ENCODE measurements around the gene BMF.
A peak's percentile ranks its signal among the peaks of the same experiment; 100 is the strongest.
"Not testable (repeated sequence)": the region's sequence is repeated elsewhere in the genome, so short reads cannot be mapped to it uniquely, and the experiment has no call there.

BMF gene

GRCh38 chr15:40073716-40074490 is 34.8 kb downstream of the BMF start:
- H3K4me3 Mint-ChIP-seq, result peak overlapping the region; percentile 55
- H3K36me3 Mint-ChIP-seq (ENCODE audit: low read depth), result not testable (repeated sequence)

GRCh38 chr15:40072216-40072990 is 36.3 kb downstream of the BMF start:
- H3K4me1 Mint-ChIP-seq, result peaks cover 16% of the 10 kb centered on the region
- no peaks in the 10 kb centered on the region for H3K9me3 Mint-ChIP-seq
- H3K4me3 Mint-ChIP-seq, result no peak overlapping the region
- H3K27ac Mint-ChIP-seq, result no peak overlapping the region
- peaks cover 2% of the 10 kb centered on the region for H3K27me3 Mint-ChIP-seq
- no peaks in the 10 kb centered on the region for H3K36me3 Mint-ChIP-seq (ENCODE audit: low read depth)
- no peak for ATAC-seq
- DNase-seq, result no peak

More at GRCh38 chr15:40073716-40074490, 34.8 kb downstream of the BMF start:
- Mint-ChIP-seq H3K4me1 (peaks cover 16% of the 10 kb centered on the region), H3K27ac (peak overlapping the region; percentile 80)
- ATAC-seq, result peak; percentile 39
- not testable (repeated sequence) for H3K9me3 Mint-ChIP-seq, H3K27me3 Mint-ChIP-seq, DNase-seq

- peaks cover 16% of the 10 kb centered on the region for H3K4me1 Mint-ChIP-seq
These were observed 38.0 kb downstream of the BMF start for GRCh38 chr15:40070608-40071218.

DNA sequence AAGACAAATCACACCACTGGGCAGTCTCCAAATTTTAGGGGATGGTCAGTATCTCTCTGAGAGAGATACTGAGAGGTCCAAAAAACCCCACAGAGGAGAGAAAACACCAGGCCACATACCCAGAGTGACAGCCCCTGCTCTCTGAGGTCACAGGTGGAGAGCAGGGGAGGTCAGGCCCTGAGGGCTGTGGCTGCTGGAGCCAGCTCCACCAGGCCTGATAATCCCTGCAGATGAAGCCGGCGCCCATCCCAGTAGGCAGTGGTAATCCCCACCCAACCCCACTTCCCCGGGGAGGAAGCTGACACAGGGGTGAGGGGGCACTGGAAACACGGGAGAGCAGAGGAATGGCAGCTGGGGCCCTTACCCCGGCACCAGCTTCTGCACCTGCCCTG is 38.5 kb downstream of the BMF start:
- DNase-seq (no peak), ATAC-seq (no peak)
- Mint-ChIP-seq H3K9me3 (no peaks in the 10 kb centered on the region), H3K4me1 (peaks cover 17% of the 10 kb centered on the region), H3K4me3 (no peak overlapping the region), H3K27ac (no peak overlapping the region), H3K36me3 (ENCODE audit: low read depth) (no peaks in the 10 kb centered on the region), H3K27me3 (peaks cover 2% of the 10 kb centered on the region)

More at GRCh38 chr15:40070608-40071218, 38.0 kb downstream of the BMF start:
- H3K36me3 Mint-ChIP-seq (ENCODE audit: low read depth), result no peaks in the 10 kb centered on the region
- H3K4me3 Mint-ChIP-seq, result no peak overlapping the region
- ATAC-seq (no peak), DNase-seq (no peak)
- H3K27ac Mint-ChIP-seq, result no peak overlapping the region
- H3K9me3 Mint-ChIP-seq, result no peaks in the 10 kb centered on the region
- H3K27me3 Mint-ChIP-seq, result peaks cover 2% of the 10 kb centered on the region

- Mint-ChIP-seq H3K9me3 (no peaks in the 10 kb centered on the region), H3K4me3 (no peak overlapping the region), H3K4me1 (peaks cover 24% of the 10 kb centered on the region), H3K36me3 (ENCODE audit: low read depth) (no peaks in the 10 kb centered on the region), H3K27ac (no peak overlapping the region), H3K27me3 (peaks cover 2% of the 10 kb centered on the region)
- DNase-seq (no peak), ATAC-seq (no peak)
These were observed 39.2 kb downstream of the BMF start for GRCh38 chr15:40069178-40070165.

- Mint-ChIP-seq H3K27me3 (no peaks in the 10 kb centered on the region), H3K4me1 (peaks cover 20% of the 10 kb centered on the region), H3K36me3 (ENCODE audit: low read depth) (no peaks in the 10 kb centered on the region), H3K27ac (no peak overlapping the region), H3K9me3 (no peaks in the 10 kb centered on the region), H3K4me3 (no peak overlapping the region)
- DNase-seq (no peak), ATAC-seq (no peak)
These were observed 40.6 kb downstream of the BMF start for GRCh38 chr15:40067921-40068624.

GRCh38 chr15:40066589-40066988 is 42.1 kb downstream of the BMF start:
- Mint-ChIP-seq H3K36me3 (ENCODE audit: low read depth) (no peaks in the 10 kb centered on the region), H3K27me3 (no peaks in the 10 kb centered on the region), H3K4me3 (no peak overlapping the region), H3K9me3 (no peaks in the 10 kb centered on the region), H3K4me1 (peaks cover 20% of the 10 kb centered on the region), H3K27ac (no peak overlapping the region)
- DNase-seq (no peak), ATAC-seq (no peak)

DNA sequence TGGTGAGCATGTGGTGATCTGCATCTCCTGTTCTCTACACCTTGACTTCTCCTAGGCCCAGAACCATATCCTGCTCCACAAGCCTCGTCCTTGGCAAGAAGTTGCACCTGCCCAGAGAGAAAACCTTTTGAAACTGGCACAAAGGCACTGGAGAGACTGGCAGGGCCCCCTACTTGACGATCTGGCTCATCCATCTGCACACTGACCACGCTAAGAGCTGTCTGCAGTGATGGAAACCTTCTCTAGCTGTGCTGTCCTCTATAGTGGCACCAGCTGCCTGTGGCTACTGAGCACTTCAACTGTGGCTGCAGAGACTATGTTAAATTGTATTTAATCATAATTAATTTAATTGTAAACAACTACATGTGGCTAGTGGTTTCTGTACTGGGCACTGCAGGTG is 43.5 kb downstream of the BMF start:
- DNase-seq (no peak), ATAC-seq (no peak)
- peaks cover 20% of the 10 kb centered on the region for H3K4me1 Mint-ChIP-seq
- no peak overlapping the region for H3K4me3 Mint-ChIP-seq
- H3K27ac Mint-ChIP-seq, result no peak overlapping the region
- no peaks in the 10 kb centered on the region for H3K9me3 Mint-ChIP-seq
- no peaks in the 10 kb centered on the region for H3K27me3 Mint-ChIP-seq
- H3K36me3 Mint-ChIP-seq (ENCODE audit: low read depth), result no peaks in the 10 kb centered on the region

GRCh38 chr15:40064231-40064894 is 44.3 kb downstream of the BMF start:
- peak overlapping the region; percentile 20 for H3K27ac Mint-ChIP-seq
- no peak for DNase-seq
- H3K36me3 Mint-ChIP-seq (ENCODE audit: low read depth), result no peaks in the 10 kb centered on the region
- H3K4me3 Mint-ChIP-seq, result no peak overlapping the region
- ATAC-seq, result peak; percentile 68
- no peaks in the 10 kb centered on the region for H3K9me3 Mint-ChIP-seq
- peaks cover 22% of the 10 kb centered on the region for H3K4me1 Mint-ChIP-seq
- no peaks in the 10 kb centered on the region for H3K27me3 Mint-ChIP-seq

GRCh38 chr15:40063563-40064011 is 45.1 kb downstream of the BMF start:
- Mint-ChIP-seq H3K4me1 (peaks cover 25% of the 10 kb centered on the region), H3K27ac (peak overlapping the region; percentile 20), H3K9me3 (no peaks in the 10 kb centered on the region), H3K36me3 (ENCODE audit: low read depth) (no peaks in the 10 kb centered on the region), H3K27me3 (no peaks in the 10 kb centered on the region), H3K4me3 (no peak overlapping the region)
- ATAC-seq (no peak), DNase-seq (no peak)

DNA sequence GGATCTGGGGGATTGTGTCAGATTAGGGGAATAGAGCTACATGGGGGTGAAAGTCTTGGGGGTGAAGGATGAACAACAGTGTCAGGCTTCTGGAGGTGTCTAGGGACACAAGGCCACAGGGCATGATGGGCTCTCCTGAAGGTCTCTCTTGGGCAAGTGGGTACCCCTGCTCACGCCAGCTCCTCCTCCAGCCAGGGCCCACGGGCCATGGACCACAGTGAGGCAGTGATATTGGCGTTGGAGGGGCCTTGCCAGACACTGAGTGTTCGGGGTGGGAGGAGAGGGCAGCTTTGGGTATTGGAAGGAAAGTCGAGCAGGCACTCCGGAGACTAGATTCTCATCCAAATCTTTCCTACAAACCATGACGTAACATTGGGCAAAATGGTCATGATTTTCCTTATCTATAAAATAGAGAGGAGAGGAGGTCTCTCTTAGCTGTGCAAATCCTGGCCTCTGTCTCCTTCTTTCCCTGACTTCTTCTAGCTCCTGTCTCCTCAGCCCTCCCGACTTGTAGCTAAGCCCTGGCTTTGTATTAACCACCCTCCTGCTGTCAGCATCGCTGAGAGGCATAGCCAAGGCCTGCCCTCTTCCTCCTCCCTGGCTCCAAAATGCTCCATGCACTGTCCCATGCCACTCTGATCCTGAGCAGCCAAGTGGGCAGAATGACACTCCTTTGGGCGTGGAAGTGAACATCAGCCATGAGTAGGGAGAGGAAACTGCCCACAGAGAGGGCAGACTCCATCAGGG is 45.7 kb downstream of the BMF start:
- no peak for DNase-seq
- no peaks in the 10 kb centered on the region for H3K27me3 Mint-ChIP-seq
- ATAC-seq, result no peak
- H3K36me3 Mint-ChIP-seq (ENCODE audit: low read depth), result no peaks in the 10 kb centered on the region
- H3K4me3 Mint-ChIP-seq, result no peak overlapping the region
- no peaks in the 10 kb centered on the region for H3K9me3 Mint-ChIP-seq
- H3K4me1 Mint-ChIP-seq, result peaks cover 31% of the 10 kb centered on the region
- no peak overlapping the region for H3K27ac Mint-ChIP-seq

GRCh38 chr15:40061212-40061901 is 47.3 kb downstream of the BMF start:
- Mint-ChIP-seq H3K4me1 (peaks cover 39% of the 10 kb centered on the region), H3K27me3 (no peaks in the 10 kb centered on the region)
- no peak for DNase-seq

More at GRCh38 chr15:40061212-40061901, 47.3 kb downstream of the BMF start:
- Mint-ChIP-seq H3K4me3 (no peak overlapping the region), H3K36me3 (ENCODE audit: low read depth) (no peaks in the 10 kb centered on the region), H3K9me3 (no peaks in the 10 kb centered on the region), H3K27ac (no peak overlapping the region)
- ATAC-seq, result peak; percentile 67

Measured in activated naive CD8-positive, alpha-beta T cell treated with anti-CD3 and anti-CD28 coated beads, Interleukin-2, amount 50 U/mL, for 24 hours (primary cell).